Head of caudate nucleus (tissue), 42 donors: Measurements from ENCODE around the gene SMG7.

Source experiments
- DNase-seq, 42 donors: peaks; one replicate each; pipeline versions ENCODE4 v3.0.0 to v3.0.0-alpha.2; 2020 to 2021; ENCODE audit warnings: mixed read lengths in 7 of 42
- intact Hi-C: fragments of 100-400 bp; cut with DNase I; formaldehyde crosslinking; loops from one replicate; pipeline ENCODE4 v1.15.0; 2022

The SMG7 gene

DNA sequence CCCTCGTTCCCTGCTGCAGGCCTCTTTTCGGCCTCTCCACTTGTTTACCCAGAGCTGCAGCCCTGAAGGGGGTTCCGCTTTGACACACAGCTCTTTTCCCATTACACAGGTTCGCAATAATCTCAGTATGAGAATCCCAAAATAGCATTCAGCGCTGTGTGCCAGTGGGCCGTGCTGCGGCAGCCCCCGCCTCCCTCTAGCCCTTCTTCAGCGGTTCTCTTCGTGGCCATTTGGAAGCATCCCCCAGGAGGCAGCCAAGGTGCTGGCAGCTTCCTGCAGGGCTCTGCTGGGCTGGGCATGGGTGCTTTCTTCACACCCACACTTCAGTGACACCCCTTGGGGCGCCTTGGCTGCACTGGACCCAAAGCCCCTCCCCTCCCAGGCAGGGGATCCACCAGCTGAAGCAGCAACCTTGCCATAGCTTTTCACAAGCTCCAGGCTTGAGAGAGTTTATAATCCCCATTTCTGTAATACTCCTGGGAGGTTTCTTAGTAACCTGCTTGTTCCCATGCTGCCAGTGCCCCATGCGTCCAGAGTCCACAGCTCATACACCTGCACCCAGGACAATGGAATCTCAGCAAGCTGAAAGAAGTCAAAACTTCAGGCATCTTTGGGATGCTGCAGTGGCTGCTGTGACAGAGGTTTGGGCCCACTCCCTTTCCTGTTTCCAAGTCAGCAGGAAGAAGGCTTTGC is 109.9 kb downstream of the SMG7 start:
- no peak for DNase-seq

GRCh38 chr1:183583466-183583865 is 111.2 kb downstream of the SMG7 start:
- intact Hi-C loops, result no loop called here
- DNase-seq, result no peak

More for the DNA sequence above, 109.9 kb downstream of the SMG7 start:
- intact Hi-C loops, result no loop called here

DNA sequence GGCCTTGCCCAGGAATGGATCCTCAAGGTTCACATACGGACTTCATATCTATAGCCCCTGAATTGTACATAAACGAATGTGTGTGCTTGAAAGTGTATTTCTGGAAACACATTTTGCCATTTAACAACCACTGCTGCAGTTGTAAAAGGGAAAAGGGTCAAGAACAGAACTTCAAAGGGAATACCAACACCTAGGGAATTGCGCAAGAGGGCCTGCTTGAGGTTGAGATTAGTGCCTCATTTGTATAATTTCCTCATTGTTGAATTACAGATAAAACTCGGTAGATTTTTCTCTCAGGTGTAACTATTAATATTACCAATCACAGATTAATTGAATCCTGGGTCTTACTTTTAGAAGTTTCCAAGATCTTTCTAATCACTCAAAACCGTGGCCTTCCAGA is 111.8 kb downstream of the SMG7 start:
- intact Hi-C loops, result no loop called here
- no peak for DNase-seq

- DNase-seq, result no peak
- intact Hi-C loops, result no loop called here
These were observed 112.7 kb downstream of the SMG7 start for GRCh38 chr1:183585038-183585437.

- intact Hi-C loops, result no loop called here
- DNase-seq, result no peak
These were observed 114.2 kb downstream of the SMG7 start for GRCh38 chr1:183586455-183586854.

- intact Hi-C loops, result no loop called here
- peak in 1 of 42 donors; percentile 12 for DNase-seq
These were observed 114.6 kb downstream of the SMG7 start for GRCh38 chr1:183586926-183587325.

DNA sequence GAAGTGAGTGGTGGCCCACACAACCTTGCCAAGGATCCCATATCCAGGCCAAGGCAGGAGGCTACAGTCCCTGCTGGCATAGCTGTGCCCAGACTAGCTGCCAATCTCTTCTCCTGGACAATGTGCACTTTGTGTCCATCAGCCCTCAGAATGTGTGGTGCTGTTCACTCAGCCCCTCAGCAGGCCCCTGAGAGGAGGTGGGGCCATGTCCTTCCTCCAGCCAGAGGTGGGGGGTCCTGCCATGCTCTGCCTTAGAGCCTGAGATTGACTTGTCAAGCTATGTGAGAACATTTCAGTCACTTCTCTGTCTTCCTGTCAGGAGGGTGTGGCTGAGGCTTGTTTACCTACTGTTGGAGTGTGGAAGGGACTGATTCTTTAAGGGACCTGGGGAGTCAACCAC is 116.5 kb downstream of the SMG7 start:
- intact Hi-C loops, result no loop called here

DNA sequence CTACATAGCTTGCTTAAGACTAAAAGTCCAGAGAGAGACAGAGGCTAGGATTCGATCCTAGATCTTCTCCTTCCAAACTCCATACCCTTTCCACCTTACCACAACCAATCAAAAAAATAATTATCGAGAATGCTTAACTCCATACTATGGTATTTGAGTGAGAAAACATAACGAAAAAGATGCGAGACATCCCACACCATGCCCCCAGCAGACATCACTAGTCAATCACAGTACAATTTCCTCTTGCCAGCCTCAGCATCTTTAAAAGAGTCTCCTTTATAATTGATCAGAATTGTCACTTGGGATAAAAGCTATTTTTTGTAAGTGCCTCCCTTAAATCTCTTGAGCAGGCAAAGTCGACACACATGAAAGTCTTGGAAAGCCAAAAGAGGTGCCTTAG is 117.1 kb downstream of the SMG7 start:
- intact Hi-C loops, result no loop called here
- no peak for DNase-seq

More for the DNA sequence above, 116.5 kb downstream of the SMG7 start:
- DNase-seq, result peak in 35 of 42 donors; percentile 14 to 73 (median 45)

GRCh38 chr1:183589874-183590243 is 117.6 kb downstream of the SMG7 start:
- no peak for DNase-seq
- intact Hi-C loops, result no loop called here

DNA sequence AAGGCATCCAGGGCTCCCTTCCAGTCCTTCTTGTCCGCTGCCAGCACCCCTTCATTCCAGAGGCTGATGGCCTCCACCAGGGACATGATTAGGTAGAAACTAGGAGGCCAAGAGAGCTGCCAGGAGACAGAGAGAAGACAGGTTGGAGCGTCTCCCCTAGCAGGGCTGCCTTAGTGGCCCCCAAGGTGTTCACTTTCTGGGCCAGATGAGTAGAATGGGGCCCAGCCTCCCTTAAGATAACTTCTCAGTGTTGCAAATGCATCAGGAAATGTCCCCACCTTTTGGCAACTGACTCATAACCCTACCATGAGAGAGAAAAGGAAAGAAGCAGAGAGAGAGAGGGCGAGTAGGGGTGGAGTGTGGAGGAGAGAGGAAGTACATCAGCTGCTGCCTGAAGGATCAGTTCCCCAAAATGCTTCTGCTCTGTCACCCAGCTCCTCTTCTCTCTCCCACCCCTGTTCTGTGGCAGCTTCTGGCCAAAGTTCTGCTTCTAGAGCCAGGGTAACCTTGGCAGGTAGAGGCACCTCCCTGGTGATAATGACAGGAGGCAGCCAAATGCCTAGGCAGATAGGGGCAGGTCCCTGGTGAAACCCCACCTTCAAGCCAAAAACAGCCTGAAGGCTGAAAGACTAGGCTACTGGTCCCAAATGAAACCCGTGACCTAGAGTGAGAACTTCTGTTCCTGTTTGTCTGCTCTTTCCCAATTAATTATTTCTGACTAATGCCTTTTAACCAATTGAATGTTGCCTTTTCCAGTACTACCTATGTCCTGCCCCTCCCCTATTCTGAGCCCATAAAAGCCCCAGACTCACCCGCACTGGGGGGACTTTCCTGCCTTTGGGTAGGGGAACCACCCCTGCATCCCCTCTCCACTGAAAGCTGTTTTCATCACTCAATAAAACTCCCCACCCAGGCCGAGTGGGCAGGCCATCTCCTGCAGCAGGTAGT is 118.2 kb downstream of the SMG7 start, which contains the start of gene NCF2:
NCF2 (minus strand) TSS at position 216 of the 948 bp plus-strand sequence; CDS start at position 86, 130 bp downstream.
- peak in 12 of 42 donors; percentile 23 to 57 (median 36) for DNase-seq
- intact Hi-C loops, result no loop called here

DNA sequence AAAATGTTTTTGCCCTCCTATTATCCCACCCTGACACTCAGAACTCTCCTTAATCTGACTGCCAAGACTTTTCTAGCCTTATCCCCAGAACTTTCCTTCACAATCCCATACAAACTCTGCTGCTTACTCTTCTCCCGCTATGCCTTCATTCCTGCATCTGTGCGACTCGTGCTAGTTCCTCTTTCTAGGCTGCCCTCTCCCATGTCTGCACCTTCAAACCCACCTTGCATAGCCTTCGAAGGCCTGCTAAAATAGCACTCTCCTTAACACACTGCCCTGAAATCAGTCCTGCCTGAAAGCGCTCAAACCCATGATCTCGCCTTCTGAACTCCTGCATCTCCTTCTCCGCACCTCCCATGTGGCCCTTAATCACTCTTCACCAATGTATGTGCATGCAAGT is 120.4 kb downstream of the SMG7 start:
- intact Hi-C loops, result no loop called here
- DNase-seq, result no peak

- intact Hi-C loops, result no loop called here
- DNase-seq, result peak in 4 of 42 donors; percentile 24 to 32 (median 31)
These were observed 121.1 kb downstream of the SMG7 start for GRCh38 chr1:183593356-183593755.

DNA sequence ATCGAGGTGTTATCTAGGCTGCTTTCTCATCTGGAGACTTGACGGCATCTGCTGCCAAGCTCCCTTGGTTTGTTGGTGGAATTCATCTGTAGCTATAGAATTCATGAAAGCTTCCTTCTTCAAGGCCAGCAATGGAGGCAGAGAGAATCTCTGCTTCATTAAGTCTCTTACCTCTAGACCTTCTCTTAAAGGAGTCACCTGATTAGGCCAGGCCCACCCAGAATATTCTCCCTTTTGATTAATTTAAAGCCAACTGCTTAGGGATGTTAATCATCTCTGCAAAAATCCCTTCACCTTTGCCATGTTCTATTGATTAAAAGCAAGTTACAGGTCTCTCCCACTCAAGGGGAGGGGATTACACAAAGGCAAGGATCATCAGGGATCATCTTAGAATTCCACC is 123.2 kb downstream of the SMG7 start:
- no peak for DNase-seq
- intact Hi-C loops, result no loop called here

- intact Hi-C loops, result no loop called here
- no peak for DNase-seq
These were observed 124.2 kb downstream of the SMG7 start for GRCh38 chr1:183596500-183596899.

- intact Hi-C loops, result no loop called here
- peak in 1 of 42 donors; percentile 31 for DNase-seq
These were observed 125.5 kb downstream of the SMG7 start for GRCh38 chr1:183597656-183598347.

DNA sequence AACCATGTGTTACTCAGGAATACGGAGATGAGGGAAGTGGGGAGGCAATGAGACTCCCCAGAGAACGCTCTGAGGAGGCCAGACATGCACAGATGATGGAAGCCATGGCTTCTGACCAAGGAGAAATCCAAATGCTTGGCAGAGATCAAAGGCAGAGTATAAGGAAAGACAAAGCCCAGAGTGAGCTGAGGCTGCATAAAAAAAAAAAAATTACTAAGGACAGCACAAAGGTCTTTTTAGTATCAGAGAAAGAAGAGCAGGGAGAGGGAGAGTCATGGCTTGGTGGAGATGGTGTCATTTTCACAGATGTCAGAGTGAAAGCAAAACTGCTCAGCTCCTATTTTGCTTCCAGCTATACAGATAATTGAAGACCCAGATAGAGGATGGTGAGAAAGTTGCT is 126.1 kb downstream of the SMG7 start:
- intact Hi-C loops, result no loop called here
- DNase-seq, result peak in 1 of 42 donors; percentile 43

- DNase-seq, result no peak
- intact Hi-C loops, result no loop called here
These were observed 127.8 kb downstream of the SMG7 start for GRCh38 chr1:183600136-183600535.

DNA sequence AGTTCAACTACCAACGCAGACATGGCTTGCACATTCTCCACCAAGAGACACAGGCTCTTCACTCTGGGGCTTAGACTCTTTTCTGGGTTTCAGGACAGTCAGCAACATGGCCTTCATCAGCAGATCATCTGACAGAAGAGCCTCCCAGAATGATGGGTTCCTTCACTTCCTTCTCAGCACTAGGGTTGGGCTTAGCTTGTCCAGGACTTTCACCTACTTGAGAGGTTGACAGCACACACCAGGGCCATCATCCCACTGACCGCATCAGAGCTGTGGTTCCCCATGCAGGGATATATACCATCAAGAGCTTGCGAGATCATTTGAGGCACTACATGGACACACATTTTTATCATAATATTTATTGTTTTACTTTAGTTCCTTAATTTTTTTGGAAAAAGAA is 128.3 kb downstream of the SMG7 start:
- no peak for DNase-seq
- intact Hi-C loops, result no loop called here

- DNase-seq, result no peak
- intact Hi-C loops, result no loop called here
These were observed 130.2 kb downstream of the SMG7 start for GRCh38 chr1:183602510-183602909.
